Measurements from ENCODE around the gene SSTR5. TPM values are rescaled to one million over a fixed set of nuclear protein-coding genes. Genes with fewer than 3 reads are reported as not detected.
"Not testable (repeated sequence)": the region's sequence is repeated elsewhere in the genome, so short reads cannot be mapped to it uniquely, and the experiment has no call there.

SSTR5 gene
- polyA plus RNA-seq, result not detected

- Mint-ChIP-seq H3K9me3 (peaks cover 0 to 2% (median 0%) of the 10 kb centered on the region in 3 donors), H3K4me1 (no peaks in the 10 kb centered on the region), H3K27me3 (peaks cover 28% of the 10 kb centered on the region), H3K4me3 (peak within 1 kb of the TSS in 1 of 4 donors; percentile 65), H3K27ac (no peak within 1 kb of the TSS), H3K36me3 (no peaks in the 10 kb centered on the region)
Observed at GRCh38 chr16:1072526-1073261, at the start of gene SSTR5. Gene SSTR5, plus strand, starts transcription at chr16:1072747. Its CDS starts 6,122 bp downstream, at chr16:1078869.

DNA sequence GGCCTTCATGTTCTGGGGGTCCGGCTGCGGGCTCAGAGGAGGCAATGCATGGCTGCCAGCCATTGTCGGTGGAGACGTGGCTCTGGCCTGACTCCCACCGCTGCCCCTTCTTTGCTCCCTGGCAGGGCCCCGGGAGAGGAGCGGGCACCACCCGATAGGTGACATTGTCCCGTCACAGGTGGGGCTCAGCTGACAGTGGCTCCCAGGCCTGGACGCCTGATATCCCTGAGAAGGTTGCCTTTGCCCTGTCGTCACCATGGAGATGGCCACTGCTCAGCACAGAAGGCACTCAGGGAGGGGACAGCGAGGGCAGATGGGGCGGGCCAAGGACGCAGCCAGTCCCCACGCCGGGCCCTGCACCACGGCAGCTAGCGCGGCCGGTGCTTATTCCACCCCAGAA lies 48.4 kb upstream of the SSTR5 start:
- Mint-ChIP-seq H3K27ac (no peak overlapping the region), H3K27me3 (peaks cover 1% of the 10 kb centered on the region), H3K4me3 (no peak overlapping the region), H3K4me1 (no peaks in the 10 kb centered on the region), H3K36me3 (no peaks in the 10 kb centered on the region), H3K9me3 (no peaks in the 10 kb centered on the region)

GRCh38 chr16:1025183-1025809 lies 47.3 kb upstream of the SSTR5 start:
- H3K27me3 Mint-ChIP-seq, H3K9me3 Mint-ChIP-seq, H3K36me3 Mint-ChIP-seq, H3K4me1 Mint-ChIP-seq, H3K4me3 Mint-ChIP-seq, H3K27ac Mint-ChIP-seq: not testable (repeated sequence)

DNA sequence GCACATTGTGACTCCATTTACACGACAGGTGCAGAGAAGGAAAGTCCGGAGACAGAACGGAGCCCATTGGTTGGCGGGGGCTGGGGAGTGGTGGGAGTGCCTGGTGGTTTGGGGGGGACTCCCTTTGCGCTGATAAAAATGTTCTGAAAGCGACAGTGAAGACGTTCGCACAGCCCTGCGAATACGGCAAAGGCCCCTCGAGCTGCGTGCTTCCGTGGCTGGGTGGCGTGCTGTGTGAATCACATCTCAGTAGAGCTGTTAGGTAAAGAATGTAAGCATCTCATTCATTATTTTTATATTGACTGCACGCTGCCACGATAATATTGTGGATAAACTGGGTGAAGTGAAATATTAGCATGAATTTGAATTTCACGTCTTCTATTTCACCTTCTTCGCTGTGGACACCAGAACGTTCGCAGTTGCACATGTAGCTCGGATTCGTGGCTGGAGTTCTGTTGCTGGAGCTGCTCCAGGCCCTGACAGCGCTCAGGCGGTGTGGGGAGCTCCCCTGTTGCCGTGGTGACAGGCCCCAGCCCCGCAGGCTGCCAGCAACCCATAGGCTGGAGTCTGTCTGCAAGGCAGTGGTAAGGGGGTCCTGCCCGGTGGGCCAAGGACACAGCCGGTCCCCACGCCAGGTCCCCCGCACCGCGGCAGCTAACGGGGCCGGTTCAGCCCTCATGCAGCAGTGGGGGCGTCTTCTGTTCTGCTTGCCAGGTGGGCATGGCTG lies 46.3 kb upstream of the SSTR5 start:
- no peak overlapping the region for H3K27ac Mint-ChIP-seq
- no peak overlapping the region for H3K4me3 Mint-ChIP-seq
- H3K4me1 Mint-ChIP-seq, result no peaks in the 10 kb centered on the region
- peaks cover 6% of the 10 kb centered on the region for H3K27me3 Mint-ChIP-seq
- no peaks in the 10 kb centered on the region for H3K36me3 Mint-ChIP-seq
- H3K9me3 Mint-ChIP-seq, result no peaks in the 10 kb centered on the region

- Mint-ChIP-seq H3K4me1 (no peaks in the 10 kb centered on the region), H3K9me3 (no peaks in the 10 kb centered on the region), H3K36me3 (no peaks in the 10 kb centered on the region), H3K27ac (no peak overlapping the region), H3K4me3 (no peak overlapping the region), H3K27me3 (peaks cover 6% of the 10 kb centered on the region)
Observed at GRCh38 chr16:1026784-1027500, 45.6 kb upstream of the SSTR5 start.

- H3K4me1 Mint-ChIP-seq, result no peaks in the 10 kb centered on the region
- H3K36me3 Mint-ChIP-seq, result no peaks in the 10 kb centered on the region
- H3K9me3 Mint-ChIP-seq, result no peaks in the 10 kb centered on the region
- no peak overlapping the region for H3K4me3 Mint-ChIP-seq
- H3K27ac Mint-ChIP-seq, result no peak overlapping the region
- peaks cover 6% of the 10 kb centered on the region for H3K27me3 Mint-ChIP-seq
Observed at GRCh38 chr16:1027501-1027815, 45.1 kb upstream of the SSTR5 start.

- H3K9me3 Mint-ChIP-seq, result no peaks in the 10 kb centered on the region
- H3K4me3 Mint-ChIP-seq, result no peak overlapping the region
- no peaks in the 10 kb centered on the region for H3K36me3 Mint-ChIP-seq
- no peaks in the 10 kb centered on the region for H3K4me1 Mint-ChIP-seq
- peaks cover 6% of the 10 kb centered on the region for H3K27me3 Mint-ChIP-seq
- no peak overlapping the region for H3K27ac Mint-ChIP-seq
Observed at GRCh38 chr16:1028056-1028455, 44.5 kb upstream of the SSTR5 start.

- no peaks in the 10 kb centered on the region for H3K4me1 Mint-ChIP-seq
- no peak overlapping the region for H3K27ac Mint-ChIP-seq
- no peaks in the 10 kb centered on the region for H3K36me3 Mint-ChIP-seq
- H3K9me3 Mint-ChIP-seq, result no peaks in the 10 kb centered on the region
- peak overlapping the region in 1 of 4 donors; percentile 54 for H3K4me3 Mint-ChIP-seq
- H3K27me3 Mint-ChIP-seq, result peaks cover 6% of the 10 kb centered on the region
Observed at GRCh38 chr16:1028524-1029258, 43.9 kb upstream of the SSTR5 start.

DNA sequence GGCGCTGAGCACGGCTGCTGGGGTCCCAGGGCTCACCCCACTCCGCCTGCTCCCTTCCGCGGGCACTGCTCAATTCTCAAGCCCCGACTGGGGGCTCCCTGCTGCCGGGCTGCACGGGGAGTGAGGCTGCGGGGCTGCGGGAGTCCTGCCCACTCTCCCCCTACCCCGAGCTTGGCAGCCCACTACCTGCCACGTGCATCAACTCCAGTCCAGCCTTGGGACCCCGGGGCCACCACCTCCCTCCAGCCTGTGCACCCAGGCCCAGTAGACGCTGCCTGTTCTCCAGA lies 43.3 kb upstream of the SSTR5 start:
- H3K4me1 Mint-ChIP-seq, result no peaks in the 10 kb centered on the region
- H3K9me3 Mint-ChIP-seq, result no peaks in the 10 kb centered on the region
- H3K27me3 Mint-ChIP-seq, result peaks cover 6% of the 10 kb centered on the region
- no peak overlapping the region for H3K27ac Mint-ChIP-seq
- H3K36me3 Mint-ChIP-seq, result no peaks in the 10 kb centered on the region
- H3K4me3 Mint-ChIP-seq, result no peak overlapping the region

DNA sequence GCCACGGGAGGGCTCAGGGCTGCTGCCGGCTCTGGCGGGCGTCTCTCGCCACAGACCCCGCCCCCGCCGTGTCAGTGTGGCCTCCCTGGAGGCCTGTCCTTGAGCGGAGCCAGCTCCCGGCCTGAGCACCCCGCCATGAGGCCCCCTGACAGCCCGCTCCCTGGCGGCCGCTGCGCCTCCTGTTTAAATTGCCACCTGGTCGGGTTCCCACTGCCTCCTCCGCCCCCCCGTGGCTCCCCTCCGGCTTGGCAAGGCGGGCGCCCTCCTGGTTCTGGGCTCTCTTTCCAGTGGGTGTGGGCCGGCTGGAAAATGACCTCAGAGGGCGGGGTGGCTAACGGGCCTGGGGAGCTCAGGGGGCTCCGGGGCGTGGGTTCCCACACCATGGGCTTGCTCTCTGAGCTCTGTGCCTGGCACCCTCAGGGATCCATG lies 42.1 kb upstream of the SSTR5 start:
- no peaks in the 10 kb centered on the region for H3K36me3 Mint-ChIP-seq
- no peak overlapping the region for H3K4me3 Mint-ChIP-seq
- H3K27ac Mint-ChIP-seq, result no peak overlapping the region
- H3K4me1 Mint-ChIP-seq, result no peaks in the 10 kb centered on the region
- no peaks in the 10 kb centered on the region for H3K9me3 Mint-ChIP-seq
- peaks cover 6% of the 10 kb centered on the region for H3K27me3 Mint-ChIP-seq

DNA sequence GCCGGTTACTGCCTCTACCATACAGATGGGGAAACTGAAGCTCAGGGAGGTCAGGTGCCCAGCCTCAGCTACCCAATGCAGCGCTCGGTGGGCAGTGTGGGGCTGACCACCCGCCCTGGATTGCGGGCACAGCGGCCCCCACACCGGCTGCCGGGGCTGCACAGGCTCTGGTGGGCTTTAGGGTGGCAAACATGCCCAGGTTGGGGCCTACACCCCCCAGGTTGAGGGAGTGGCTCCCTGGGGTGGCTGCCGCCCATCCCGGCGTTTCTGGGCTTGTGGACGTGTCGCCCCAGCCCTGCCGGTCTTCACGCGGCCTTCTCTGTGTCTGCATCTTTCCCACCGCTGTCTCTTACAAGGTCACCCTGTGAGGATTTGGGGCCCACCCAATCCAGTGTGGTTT lies 40.9 kb upstream of the SSTR5 start:
- Mint-ChIP-seq H3K4me1 (no peaks in the 10 kb centered on the region), H3K9me3 (no peaks in the 10 kb centered on the region), H3K4me3 (no peak overlapping the region), H3K36me3 (no peaks in the 10 kb centered on the region), H3K27ac (no peak overlapping the region), H3K27me3 (peaks cover 5% of the 10 kb centered on the region)

GRCh38 chr16:1032607-1033006 lies 39.9 kb upstream of the SSTR5 start:
- H3K9me3 Mint-ChIP-seq, result no peaks in the 10 kb centered on the region
- no peaks in the 10 kb centered on the region for H3K4me1 Mint-ChIP-seq
- H3K36me3 Mint-ChIP-seq, result no peaks in the 10 kb centered on the region
- H3K27me3 Mint-ChIP-seq, result peaks cover 9% of the 10 kb centered on the region
- H3K4me3 Mint-ChIP-seq, result no peak overlapping the region
- H3K27ac Mint-ChIP-seq, result no peak overlapping the region

DNA sequence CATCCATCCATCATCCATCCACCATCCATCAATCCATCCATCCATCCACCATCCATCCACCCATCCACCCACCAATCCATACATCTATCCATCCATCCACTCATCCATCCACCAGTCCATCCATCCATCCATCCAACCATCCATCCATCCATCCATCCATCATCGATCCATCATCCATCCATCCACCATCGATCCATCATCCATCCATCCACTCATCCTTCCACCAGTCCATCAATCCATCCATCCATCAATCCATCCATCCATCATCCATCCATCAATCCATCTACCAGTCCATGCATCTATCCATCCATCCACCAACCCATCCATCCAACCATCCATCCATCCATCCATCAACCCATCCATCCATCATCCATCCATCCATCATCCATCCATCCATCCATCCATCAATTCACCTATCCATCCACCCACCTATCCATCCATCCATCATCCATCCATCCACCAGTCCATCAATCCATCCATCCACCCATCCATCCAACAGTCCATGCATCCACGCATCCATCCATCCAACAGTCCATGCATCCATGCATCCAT lies 39.3 kb upstream of the SSTR5 start:
- peaks cover 12% of the 10 kb centered on the region for H3K27me3 Mint-ChIP-seq
- no peaks in the 10 kb centered on the region for H3K36me3 Mint-ChIP-seq
- no peak overlapping the region for H3K27ac Mint-ChIP-seq
- H3K9me3 Mint-ChIP-seq, result no peaks in the 10 kb centered on the region
- no peaks in the 10 kb centered on the region for H3K4me1 Mint-ChIP-seq
- no peak overlapping the region for H3K4me3 Mint-ChIP-seq

GRCh38 chr16:1034230-1035065 lies 38.1 kb upstream of the SSTR5 start:
- no peaks in the 10 kb centered on the region for H3K9me3 Mint-ChIP-seq
- no peak overlapping the region for H3K27ac Mint-ChIP-seq
- H3K4me3 Mint-ChIP-seq, result no peak overlapping the region
- peaks cover 11% of the 10 kb centered on the region for H3K27me3 Mint-ChIP-seq
- H3K36me3 Mint-ChIP-seq, result no peaks in the 10 kb centered on the region
- H3K4me1 Mint-ChIP-seq, result no peaks in the 10 kb centered on the region
